IPS DF 19.7 (cell line): ENCODE measurements around the gene PLEKHA7.
"Not testable (repeated sequence)": the region's sequence is repeated elsewhere in the genome, so short reads cannot be mapped to it uniquely, and the experiment has no call there.

Source experiments
- DNase-seq: peaks from one replicate; pipeline ENCODE4 v3.0.0-alpha.2; 2013; ENCODE audit warnings: low read depth, low spot score

The PLEKHA7 gene

DNA sequence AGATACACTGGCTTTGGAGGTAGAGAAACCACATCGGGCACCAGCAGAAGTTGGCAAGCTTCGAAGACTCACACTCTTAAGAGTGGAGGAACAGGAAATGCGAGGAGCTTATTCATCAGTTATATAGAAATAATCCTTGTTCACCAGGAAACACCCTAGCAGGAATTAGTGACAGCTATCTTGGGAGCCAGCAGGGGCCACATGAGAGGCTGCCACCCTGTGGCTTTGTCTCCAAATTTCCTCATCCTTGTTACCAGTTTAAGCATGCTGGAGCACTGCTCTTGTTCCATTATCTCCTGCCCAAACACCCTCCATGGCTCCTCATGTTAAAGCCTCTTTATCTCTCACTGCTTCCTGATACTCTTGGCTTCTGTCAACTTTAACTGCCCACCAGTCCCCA is 131.0 kb downstream of the PLEKHA7 start:
- DNase-seq: no peak

DNA sequence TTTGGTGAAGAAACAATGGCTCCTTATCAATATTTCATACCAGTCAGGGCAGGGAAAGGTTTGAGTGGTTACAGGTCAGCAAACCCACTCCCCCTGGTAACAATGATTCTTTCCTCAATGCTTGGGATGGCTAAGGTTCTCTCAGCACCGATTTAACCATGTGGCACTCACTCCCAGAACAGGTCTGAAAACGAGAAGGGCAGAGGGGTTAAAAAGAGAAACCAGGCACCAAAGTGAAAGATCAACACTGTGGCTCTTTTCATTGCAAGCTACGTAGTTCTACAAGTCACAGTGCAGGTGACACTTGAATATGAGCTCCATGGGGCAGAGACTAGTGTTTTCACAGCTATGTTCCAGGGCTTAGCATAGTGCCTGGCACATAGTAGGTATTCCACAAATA is 132.4 kb downstream of the PLEKHA7 start:
- no peak for DNase-seq

DNA sequence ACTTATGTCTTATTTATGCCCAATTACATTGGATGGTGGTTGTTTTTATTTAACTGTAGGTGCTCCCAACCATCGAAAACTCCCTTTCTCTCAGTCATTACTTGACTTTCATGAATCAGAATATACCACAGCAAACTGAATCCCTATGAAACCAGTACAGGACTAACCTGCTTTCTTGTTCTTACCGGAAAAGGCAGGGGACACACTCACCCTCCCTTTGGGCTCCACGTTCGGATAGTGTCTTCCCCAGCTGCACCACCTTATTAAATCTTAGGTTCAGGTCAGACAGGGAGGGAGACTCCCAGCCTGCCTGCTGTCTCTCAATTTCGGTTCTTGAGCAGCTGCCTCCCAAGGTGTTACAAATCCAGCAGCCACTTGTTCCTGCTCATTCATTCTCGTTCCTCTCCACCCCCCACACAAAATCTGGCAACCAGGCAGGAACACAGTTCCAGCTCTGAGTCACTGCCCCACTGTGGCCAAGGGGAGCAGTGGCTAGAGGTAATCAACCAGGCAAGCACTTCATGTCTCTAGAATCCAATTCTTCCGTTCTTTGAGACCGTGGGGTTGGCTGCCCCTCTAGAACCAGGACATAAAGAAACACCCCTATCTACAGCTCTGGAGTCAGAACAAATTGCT is 133.0 kb downstream of the PLEKHA7 start:
- no peak for DNase-seq

DNA sequence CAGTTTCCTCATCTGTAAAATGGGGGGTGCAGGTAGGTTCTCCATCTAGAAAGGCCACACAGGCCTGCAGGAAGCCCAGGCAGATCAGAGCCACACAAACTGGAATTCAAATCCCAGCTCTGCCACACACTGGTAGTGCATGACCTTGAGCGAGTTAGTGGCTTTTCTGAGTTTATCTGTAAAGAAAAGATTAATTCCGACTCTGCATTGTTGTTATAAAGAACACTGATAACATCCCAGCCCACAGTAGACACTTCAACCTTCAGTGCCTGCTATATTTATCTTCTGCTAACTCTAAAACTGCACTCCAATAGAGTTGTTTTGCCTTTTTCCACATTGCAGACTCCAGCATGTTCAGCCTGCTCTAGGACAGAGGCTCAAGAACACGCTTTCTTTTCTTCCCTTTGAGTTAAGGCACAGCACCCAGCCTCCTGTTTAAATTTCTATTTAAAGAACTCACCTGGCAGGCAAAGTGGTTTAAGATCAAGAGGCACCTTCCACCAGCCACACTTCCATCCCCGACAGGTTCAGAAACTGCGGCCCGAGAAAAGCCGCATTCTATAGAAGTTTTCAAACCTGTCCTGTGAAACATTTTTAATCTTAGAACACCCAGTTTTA is 133.9 kb downstream of the PLEKHA7 start:
- DNase-seq: no peak

DNA sequence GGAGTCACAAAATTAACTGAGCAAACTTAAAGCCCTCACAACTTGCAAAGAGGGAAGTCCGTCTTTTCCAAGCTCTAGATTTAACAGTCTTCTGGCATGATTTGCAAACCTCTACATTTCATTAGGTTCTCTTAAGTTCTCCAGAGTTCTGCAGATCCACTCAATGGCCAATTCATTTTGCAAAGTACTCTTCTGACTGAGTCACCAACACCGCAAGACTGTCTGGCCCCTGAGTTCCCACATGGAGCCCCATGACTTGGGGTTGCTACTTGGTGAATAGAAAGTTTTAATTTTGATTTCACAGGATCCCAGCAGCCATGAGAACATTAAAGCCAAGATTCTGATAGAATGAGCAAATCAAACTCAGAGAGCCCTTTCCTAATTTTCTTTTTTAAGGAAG is 134.5 kb downstream of the PLEKHA7 start:
- DNase-seq: no peak

DNA sequence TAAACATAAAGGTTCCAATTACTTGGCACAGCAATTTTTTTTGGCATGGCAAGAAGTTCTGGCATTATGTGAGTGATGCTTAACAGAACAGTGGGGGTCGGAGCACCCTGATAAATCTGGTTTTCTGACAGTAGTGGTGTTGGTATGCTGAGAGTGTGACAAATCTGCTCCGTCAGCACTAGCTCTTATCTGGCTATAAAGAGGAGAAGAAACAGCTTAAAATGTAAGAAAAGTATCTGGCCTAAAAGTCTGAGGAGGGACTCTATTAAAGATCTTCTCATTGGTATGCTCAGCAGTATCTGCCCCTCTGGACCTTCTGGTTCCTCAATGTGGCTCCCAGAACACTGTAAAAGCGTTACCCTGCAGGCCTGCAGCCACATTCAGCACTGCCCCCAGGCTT is 137.4 kb downstream of the PLEKHA7 start:
- no peak for DNase-seq

DNA sequence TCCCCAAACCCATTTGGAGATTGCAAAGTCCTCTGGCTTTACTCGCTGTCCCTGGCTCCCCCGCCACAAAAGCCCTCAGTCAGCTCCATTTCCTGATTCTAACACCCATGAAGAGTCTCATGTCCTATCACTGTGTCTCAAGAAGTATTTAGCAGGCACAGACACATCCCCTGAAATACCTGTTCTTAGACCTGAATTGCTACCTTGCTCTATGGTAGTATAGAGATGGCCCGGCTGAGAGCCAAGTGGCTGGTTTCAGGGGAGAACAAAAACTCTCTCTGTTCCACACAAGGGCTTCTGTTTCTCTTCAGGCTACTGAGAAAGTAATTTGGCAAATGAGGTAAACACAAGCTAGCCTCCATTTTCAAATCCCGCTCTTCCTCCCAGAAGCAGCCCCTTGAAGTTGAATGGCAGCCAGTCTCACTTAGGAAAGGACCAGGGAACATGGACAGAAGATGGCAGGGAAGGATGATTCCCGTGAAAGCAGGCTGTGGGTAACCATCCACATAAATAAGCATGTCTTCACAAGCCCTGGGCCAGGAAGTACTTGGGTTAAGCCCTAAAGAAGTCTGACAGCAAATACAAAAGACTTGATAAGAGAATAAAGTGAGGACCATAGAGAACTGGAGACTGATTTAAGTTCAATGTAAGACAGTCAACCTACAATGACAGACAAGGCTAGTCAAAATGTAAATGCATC is 138.0 kb downstream of the PLEKHA7 start:
- DNase-seq: no peak

DNA sequence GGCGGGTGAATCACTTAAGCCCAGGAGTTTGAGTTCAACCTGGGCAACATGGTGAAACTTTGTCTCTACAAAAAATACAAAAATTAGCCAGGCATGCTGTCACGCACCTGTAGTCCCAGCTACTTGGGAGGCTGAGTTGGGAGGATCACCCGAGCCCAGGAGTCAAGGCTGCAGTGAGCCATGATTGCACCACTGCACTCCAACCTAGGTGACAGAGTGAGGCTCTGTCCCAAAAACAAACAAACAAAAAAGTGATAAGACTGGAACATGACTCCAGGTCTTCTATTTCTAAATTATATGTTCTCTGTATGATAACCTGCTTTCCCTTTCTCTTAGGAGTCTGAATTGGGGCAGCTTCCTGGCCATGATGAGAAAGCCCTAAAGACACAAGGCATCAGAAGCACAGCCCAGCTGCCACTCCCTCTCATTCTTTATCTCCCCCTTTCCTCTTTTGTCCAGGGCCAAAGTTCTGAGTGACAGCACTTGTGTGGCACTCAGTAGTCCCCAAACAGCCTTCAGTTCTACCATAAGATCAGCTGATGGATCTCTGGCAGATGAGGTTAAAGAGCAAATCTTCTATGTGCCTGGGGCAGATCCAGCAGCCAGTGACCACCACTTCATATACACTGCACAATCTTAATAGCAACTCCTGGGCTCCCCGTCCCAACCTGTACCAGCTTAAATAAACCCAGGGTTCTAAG is 139.8 kb downstream of the PLEKHA7 start:
- no peak for DNase-seq

DNA sequence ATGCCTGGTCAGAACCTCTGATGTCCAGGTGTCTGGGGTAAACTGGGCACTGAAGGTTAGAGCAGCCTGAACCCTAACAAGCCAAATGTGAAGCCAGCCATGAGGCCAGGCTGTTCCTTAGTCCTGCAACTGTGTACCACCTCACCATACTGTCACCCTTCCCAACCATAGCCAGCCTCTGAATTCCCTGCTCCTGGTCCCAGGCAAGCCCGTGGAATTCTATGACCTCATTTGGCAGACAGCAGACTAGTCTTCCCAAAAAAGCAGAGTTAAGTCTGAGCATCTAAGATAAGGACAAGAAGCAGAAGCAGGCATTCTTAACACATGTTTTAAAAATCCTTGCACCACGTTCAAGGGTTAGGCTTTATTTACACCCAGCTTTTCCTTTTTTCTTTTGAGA is 140.9 kb downstream of the PLEKHA7 start:
- DNase-seq: no peak

DNA sequence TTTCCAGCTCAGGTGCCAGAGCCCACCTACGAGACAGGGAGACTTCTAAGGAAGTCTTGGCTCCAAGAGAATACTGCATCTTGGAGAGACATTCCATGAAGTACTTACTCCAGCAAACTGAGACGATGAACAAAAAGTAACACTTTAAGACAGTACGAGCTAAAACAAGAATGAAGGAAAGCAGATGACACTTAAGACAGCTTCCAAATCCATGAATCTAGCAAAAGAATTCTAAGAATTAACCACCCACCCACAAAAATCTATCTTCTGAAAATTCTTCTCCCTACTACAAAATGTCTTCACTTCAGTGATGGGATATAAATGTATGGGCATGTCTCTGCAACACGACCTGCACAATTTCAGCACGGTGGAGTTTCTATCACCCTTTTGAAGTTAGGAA is 142.8 kb downstream of the PLEKHA7 start:
- no peak for DNase-seq

DNA sequence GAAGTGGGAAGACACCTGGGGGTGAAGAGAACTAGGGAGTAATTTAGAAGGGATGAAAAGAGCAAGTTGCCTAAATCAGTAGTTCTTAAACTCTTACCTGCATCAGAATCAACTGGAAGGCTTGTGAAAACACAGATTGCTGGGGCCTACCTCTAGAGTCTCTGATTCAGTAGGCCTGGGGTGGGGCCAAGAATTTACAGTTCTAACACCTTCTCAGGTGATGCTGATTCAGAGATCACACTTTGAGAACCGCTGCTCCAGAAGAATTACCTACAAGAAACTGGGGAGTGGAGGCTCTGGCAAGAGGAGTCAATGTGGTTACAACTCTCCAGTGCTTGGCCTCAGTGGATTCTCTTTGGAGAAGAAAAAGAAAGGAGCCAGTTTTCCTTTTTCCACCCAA is 147.1 kb downstream of the PLEKHA7 start:
- DNase-seq: no peak

DNA sequence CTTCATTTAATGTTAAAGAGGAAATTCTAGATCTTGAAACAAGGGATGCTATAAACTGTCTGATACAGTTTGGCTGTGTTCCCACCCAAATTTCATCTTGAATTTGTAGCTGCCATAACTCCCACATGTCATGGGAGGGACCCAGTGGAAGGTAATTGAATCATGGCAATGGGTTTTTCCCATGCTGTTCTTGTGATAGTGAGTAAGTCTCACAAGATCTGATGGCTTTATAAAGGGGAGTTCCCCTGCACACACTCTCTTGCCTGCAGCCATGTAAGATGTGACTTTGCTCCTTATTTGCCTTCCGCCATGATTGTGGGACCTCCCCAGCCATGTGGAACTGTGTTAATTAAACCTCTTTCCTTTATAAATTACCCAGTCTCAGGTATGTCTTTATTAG is 149.8 kb downstream of the PLEKHA7 start:
- DNase-seq: not testable (repeated sequence)

DNA sequence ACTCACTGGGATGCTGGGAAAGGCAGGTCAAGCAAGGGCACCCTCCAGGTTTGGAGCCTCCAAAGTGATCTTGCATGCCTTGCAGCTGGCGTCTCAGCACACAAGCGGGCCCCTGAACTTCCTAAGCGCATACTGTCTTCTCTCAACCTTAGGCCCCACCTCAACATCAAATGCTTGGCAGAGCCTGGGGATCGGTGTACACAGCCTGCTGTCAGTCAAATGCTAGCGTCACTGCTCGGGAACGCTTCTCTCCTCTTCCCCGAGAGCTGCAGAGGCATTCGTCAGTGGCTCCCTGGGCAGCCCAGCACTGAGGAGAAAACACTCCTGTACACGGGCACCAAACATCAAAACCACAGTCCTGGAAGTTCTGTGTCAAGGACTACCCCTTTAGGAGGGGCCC is 150.8 kb downstream of the PLEKHA7 start:
- DNase-seq: no peak

DNA sequence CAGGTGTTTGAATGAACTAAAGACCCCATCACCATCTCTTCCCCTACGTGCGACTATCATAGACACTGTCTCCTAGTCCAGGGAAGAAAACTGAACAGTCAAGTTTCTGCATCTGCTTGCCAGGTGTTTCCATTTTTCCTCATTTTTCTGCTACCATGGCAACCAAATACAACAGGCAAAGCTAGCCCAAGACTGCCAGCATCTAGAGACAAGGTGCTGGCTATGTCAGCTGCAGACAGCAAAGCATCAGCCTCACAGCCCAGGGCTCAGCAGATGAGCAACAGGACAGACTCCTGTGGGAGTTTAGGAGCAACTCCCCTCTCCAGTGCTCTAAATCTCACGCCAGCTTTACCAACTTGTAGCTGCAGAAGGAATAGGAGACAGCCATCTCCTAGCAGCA is 151.5 kb downstream of the PLEKHA7 start:
- no peak for DNase-seq

DNA sequence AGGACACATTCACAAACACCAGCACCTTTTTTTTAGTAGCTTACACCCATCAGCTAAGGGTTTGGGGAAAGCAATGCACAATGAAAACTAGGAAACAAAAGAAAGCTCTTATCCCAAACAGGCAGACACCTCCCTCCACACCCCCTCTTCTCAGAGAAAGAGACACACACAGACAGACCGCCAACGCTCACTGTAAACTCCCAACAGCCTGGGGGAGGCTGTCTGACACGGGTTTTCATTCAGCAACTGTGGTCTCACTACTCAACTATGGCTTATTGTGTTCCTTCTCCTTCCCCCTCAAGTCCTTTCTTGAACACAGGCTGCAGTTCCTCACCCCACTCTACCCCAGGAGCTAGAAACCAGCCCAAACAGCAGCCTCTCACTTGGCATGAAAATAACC is 152.4 kb downstream of the PLEKHA7 start:
- no peak for DNase-seq

DNA sequence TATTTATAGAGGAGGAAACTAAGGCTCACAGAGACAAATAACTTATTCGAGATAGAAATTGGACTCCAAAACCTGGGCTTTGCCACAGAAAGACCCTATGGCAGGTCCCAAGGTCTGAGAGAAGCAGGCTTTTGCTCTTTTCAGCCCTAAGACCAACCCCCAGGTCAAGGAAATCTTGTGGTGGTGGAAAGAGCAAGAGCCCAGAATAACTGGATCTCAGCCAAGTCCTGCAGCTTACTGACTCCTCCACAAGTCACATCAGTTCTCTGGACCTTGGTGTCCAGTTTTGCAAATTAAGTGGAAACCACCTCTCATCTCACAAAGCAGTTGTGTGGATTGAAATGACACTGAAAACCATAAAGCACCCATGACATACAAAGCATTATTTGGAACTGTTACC is 153.6 kb downstream of the PLEKHA7 start:
- DNase-seq: no peak

DNA sequence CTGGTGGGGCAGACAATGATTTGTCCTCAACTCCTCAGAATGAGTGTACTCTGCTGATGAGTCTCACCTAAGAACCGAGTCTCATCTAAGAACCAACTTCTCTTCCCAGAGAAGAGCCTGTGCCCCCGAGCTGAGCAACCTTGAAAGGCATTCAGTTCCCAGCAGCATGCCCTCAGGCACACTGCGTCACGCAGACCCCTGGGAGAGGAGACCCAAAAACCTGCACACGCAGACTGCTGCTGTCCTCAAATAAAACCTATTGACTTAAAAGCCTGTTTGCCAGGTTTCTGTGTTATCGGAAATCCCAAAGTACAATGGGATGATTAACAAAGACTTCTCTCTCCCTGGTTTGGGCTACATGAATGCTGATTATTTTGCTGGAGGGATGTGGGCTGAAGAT is 154.6 kb downstream of the PLEKHA7 start:
- DNase-seq: no peak

DNA sequence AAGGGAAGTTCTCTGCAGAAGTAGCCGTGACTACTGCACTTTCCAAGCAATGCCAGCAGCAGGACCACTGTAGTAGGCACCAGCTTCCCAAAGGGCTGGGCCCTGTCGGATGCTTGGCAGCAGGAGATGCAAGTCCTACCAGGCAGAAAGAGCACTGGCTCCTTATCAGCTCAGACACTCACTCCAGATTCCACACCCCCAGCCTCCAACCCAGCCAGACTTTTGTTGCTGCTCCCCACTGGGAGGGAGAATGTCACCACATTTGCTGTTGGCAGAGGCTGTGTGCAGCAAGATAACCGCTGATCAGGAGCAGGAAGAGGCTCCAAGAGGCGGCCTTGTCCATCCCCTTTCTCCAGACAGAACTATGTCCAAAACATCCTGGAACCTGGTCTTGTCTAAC is 157.0 kb downstream of the PLEKHA7 start:
- DNase-seq: no peak

DNA sequence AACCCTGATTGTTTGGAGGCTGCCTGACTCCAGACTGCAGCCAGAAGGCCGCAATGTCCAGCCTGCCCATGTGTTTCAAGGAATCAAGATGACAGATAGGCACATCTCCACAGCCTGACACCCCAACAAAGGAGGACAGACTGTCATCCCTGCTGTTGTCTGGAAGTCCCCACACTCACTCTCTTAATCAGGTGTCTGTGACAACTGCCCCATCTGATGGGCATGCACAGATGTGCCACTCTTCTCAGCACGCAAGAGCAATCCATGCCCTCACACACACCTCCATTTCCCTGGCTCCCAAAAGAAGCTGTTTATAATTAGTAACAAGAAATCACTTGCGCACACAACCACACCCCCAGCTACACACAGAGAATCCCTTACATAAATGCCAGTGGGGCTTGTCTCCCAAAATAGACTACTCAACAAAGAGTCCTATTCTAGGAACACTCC is 158.2 kb downstream of the PLEKHA7 start:
- DNase-seq: no peak

DNA sequence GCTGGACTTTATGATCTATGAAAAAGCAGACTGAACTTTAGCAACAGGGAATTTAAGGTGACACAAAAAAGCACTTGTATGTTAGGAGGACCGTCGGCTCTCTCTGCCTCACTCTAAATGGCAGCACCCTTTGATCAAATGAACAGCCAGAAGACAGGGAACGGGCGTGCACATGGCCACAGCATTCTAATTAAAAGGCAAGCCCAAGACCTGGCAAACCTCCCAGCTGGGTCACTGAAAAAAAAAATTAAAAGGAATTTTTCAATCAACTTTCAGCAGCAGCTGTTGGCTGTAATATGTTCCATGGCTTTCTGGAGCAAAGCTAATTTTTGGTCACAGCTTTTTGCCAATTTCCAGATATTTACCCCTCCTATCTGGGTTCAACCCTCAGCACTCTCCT is 159.2 kb downstream of the PLEKHA7 start:
- no peak for DNase-seq

DNA sequence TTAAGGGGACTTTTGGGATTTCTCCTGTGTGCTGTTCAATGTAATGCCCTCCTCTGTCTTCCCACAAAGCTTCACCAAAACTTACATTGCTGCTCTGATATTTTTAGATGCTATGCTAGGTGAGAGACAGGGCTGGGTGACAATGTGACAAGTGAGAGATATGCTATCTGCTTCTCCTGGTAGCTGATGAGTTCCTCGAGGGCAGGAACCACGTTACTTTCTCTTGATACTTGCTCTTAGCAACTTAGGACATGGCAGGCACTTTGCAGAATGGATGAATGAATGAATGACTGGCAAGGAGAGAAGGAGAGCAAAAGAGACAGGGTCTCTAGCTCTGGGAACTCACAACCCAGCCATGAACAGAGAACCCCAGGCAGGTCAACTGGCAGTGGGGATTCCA is 160.4 kb downstream of the PLEKHA7 start:
- no peak for DNase-seq

DNA sequence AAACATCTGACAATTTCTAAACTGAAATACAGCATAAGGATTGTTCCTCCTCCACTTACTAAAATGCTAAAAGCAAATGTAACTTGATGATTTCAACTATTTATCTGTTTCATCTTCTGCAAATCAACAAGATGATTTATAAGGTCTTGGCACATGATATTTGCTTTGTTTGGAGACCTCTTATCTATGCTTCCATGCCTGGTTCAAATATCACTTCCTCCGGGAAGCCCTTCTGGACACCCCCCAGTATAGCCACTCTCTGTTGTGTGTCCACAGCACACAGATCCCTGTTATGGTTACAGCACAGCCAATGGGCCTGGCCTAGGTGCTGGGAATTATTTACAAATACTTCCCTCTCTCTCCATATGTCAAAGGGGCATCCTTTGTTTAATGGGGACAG is 160.9 kb downstream of the PLEKHA7 start:
- DNase-seq: no peak

DNA sequence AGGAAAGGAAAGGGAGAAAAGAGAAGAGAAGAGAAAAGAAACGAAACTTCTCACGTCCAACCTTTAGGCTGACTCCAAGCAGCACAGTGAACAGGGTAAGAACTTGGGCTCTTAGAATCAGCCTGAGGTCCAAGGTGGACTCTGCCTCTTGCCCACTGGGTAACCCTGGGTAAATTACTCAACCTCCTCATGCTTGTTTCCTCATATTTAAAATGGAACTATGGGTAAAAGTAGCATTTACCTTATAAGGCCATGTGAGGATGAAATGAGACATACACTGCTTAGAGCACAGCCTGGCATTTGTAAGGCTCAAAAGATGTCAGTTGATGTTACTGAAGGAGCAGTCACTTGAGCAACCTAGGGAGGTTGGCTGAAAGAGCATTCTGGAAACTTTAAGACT is 167.9 kb downstream of the PLEKHA7 start:
- no peak for DNase-seq
